ENCODE data around the gene ALOX15. TPM values are rescaled to one million over a fixed set of nuclear protein-coding genes. Genes with fewer than 3 reads are reported as not detected.

The ALOX15 gene
- total RNA-seq, 1 experiment from 2014 or later, result 0.31 TPM

GRCh38 chr17:4631836-4632580 lies 9.5 kb downstream of the ALOX15 start:
- H3K27ac ChIP-seq (ENCODE audit: insufficient read length, low read depth, low read length), result no peak overlapping the region
- H2BK20ac ChIP-seq (ENCODE audit: low read depth, low read length, poor library complexity, severe bottlenecking), result no peak overlapping the region
- peak; percentile 80 for DNase-seq
- TF ChIP-seq CTCF (conservative IDR thresholded peaks at IDR 0.05), result no peak
- H3K23ac ChIP-seq (ENCODE audit: insufficient read length, low read depth, low read length), result no peak overlapping the region
- WGBS (ENCODE audit: extremely low coverage, insufficient read length, low lambda C conversion rate), result no CpG with 5 or more reads among the region's 21 CpGs
- no peak overlapping the region for H3K9ac ChIP-seq (ENCODE audit: extremely low read depth, insufficient read length, low read length)
- Mint-ChIP-seq H3K36me3 (ENCODE audit: insufficient read depth in 1 of 3, low read depth in 3 of 3) (peaks cover 0 to 6% (median 1%) of the 10 kb centered on the region in 3 experiments; a peak in 2 of 7 replicates), H3K4me1 (peaks cover 35 to 36% of the 10 kb centered on the region in 2 experiments), H3K9me3 (peaks cover 0 to 5% of the 10 kb centered on the region in 2 experiments; a peak in 2 of 5 replicates), H3K27ac (peak overlapping the region in 1 of 3 experiments; percentile 94; a peak in 2 of 7 replicates), H3K4me3 (peak overlapping the region in 1 of 2 experiments; percentile 21; a peak in 2 of 5 replicates), H3K27me3 (ENCODE audit: low read depth) (peaks cover 40% of the 10 kb centered on the region)
- no peaks in the 10 kb centered on the region for H3K9me3 ChIP-seq (ENCODE audit: control insufficient read depth, low read depth, low read length)
- H3K79me1 ChIP-seq (ENCODE audit: insufficient read depth, low read depth, low read length, poor library complexity, severe bottlenecking), result no peaks in the 10 kb centered on the region
- no peak overlapping the region for H3K18ac ChIP-seq (ENCODE audit: insufficient read length, low read depth, low read length)
- H3K4ac ChIP-seq (ENCODE audit: low read depth, low read length), result no peak overlapping the region
- H2AK5ac ChIP-seq (ENCODE audit: insufficient read length, low read length), result no peak overlapping the region
- no peaks in the 10 kb centered on the region for H3K23me2 ChIP-seq (ENCODE audit: insufficient read length, low read depth, low read length, poor library complexity, severe bottlenecking)
- H3K27me3 ChIP-seq (ENCODE audit: insufficient read depth, low read length), result no peaks in the 10 kb centered on the region
- no peak overlapping the region for H4K5ac ChIP-seq (ENCODE audit: insufficient read length, low read depth, low read length)
- H3K14ac ChIP-seq (ENCODE audit: insufficient read depth, low read length), result peak overlapping the region; percentile 3; the same call in 1 of the 2 replicates
- H2BK15ac ChIP-seq (ENCODE audit: low read depth, low read length), result no peak overlapping the region
- H3K4me2 ChIP-seq (ENCODE audit: insufficient read depth, insufficient read length, low read length), result no peak overlapping the region
- no peaks in the 10 kb centered on the region for H4K20me1 ChIP-seq (ENCODE audit: control insufficient read depth, insufficient read depth, insufficient read length)
- peaks cover 3% of the 10 kb centered on the region; the same call in 1 of the 2 replicates for H3K4me1 ChIP-seq (ENCODE audit: insufficient read depth, low read length)
- no peaks in the 10 kb centered on the region for H3K79me2 ChIP-seq (ENCODE audit: insufficient read depth, low read length)
- no peak overlapping the region for H2AFZ ChIP-seq (ENCODE audit: low read length)
- no peak overlapping the region for H3T11ph ChIP-seq (ENCODE audit: low read length)
- H2BK12ac ChIP-seq (ENCODE audit: insufficient read length, low read depth, low read length), result no peak overlapping the region
- H4K8ac ChIP-seq (replicated peaks; ENCODE audit: insufficient read length, low read depth, low read length), result no peak overlapping the region
- H2BK120ac ChIP-seq (ENCODE audit: low read depth, low read length, poor library complexity, severe bottlenecking), result no peak overlapping the region
- no peak overlapping the region for H4K91ac ChIP-seq (ENCODE audit: insufficient read length, low read depth, low read length)
- H3K56ac ChIP-seq (ENCODE audit: insufficient read length, low read depth, low read length), result no peak overlapping the region
- H2BK5ac ChIP-seq (ENCODE audit: insufficient read length, low read length), result no peak overlapping the region
